Endothelial cell of umbilical vein (primary cell): ENCODE results near the gene RMDN2. TPM values are rescaled to one million over a fixed set of nuclear protein-coding genes. Genes with fewer than 3 reads are reported as not detected.

ENCODE experiments used
- BruUV-seq: library from RNA; stranded (reverse); fragments of 400-500 nt; replicated peaks from 2 replicates; lab custom pipeline; 2021; lab: Mats Ljungman, UMichigan
- CTCF ChIA-PET: fragments of 300-600, 350-600 bp; sonication (Branson Sonifier 250); formaldehyde crosslinking; loops from one replicate; lab custom pipeline; 2021; ENCODE audit warnings: antibody characterized with exemption, inconsistent platforms; lab: Charles Lee
- POLR2A ChIA-PET: fragments of 300-600, 350-600 bp; sonication (Branson Sonifier 250); formaldehyde crosslinking; loops from one replicate; lab custom pipeline; 2021; ENCODE audit warnings: antibody characterized with exemption, inconsistent platforms; lab: Charles Lee
- DNase-seq: peaks from one replicate; pipeline ENCODE4 v3.0.0-alpha.2; 2011; ENCODE audit warnings: low read depth, low spot score
- FAIRE-seq: peaks from 2 replicates; lab custom pipeline; 2011; peaks lifted over from hg19 to GRCh38; lab: Jason Lieb, UNC
- H2AFZ ChIP-seq: 2 replicates; pipeline ENCODE4 v1.6.0; 2012; ENCODE audit warnings: low read depth, low read length, control low read depth, inconsistent platforms
- H3K27ac ChIP-seq: 2 replicates; pipeline ENCODE4 v1.5.1; 2011; ENCODE audit warnings: low read depth, mild to moderate bottlenecking, control low read depth, low read length, moderate library complexity; ENCODE audit not compliant: insufficient read depth
- H3K27me3 ChIP-seq, 2 experiments: 2 replicates each; pipeline versions ENCODE4 v1.6.0 to v1.6.1; 2011; ENCODE audit warnings: low read length in 2 of 2, mixed read lengths in 1 of 2; ENCODE audit not compliant: control insufficient read depth in 2 of 2, insufficient read depth in 2 of 2
- H3K36me3 ChIP-seq, 2 experiments: 2 replicates in 1 of 2; 3 replicates in 1 of 2; pipeline ENCODE4 v1.5.1; 2011; ENCODE audit warnings: low read length in 2 of 2, mild to moderate bottlenecking in 1 of 2, moderate library complexity in 1 of 2; ENCODE audit not compliant: control insufficient read depth in 2 of 2, insufficient read depth in 2 of 2; ENCODE audit errors: extremely low read depth in 1 of 2
- H3K4me1 ChIP-seq: 3 replicates; pipeline ENCODE4 v1.5.1; 2011; ENCODE audit warnings: mild to moderate bottlenecking, low read length; ENCODE audit not compliant: control insufficient read depth, insufficient read depth; ENCODE audit errors: extremely low read depth
- H3K4me2 ChIP-seq: 2 replicates; pipeline ENCODE4 v1.6.1; 2011; ENCODE audit warnings: low read length, control low read depth, mixed read lengths; ENCODE audit not compliant: insufficient read depth
- H3K4me3 ChIP-seq, 3 experiments: fragments of 200-600 bp in 1 of 3; sonication (generic), shearing (Covaris generic) in 1 of 3; replicated peaks in 1 of 3; 2 replicates each; pipeline ENCODE4 v1.5.1; 2011 to 2016; ENCODE audit warnings: control low read depth in 3 of 3, low read length in 3 of 3, mild to moderate bottlenecking in 2 of 3, inconsistent platforms in 1 of 3, low read depth in 1 of 3, moderate library complexity in 1 of 3; ENCODE audit not compliant: insufficient read depth in 1 of 3
- H3K79me2 ChIP-seq: 2 replicates; pipeline ENCODE4 v1.6.0; 2012; ENCODE audit warnings: low read length, inconsistent platforms; ENCODE audit not compliant: control insufficient read depth, insufficient read depth
- H3K9ac ChIP-seq: replicated peaks from 2 replicates; pipeline ENCODE3; 2011; ENCODE audit warnings: low read length, control low read depth; ENCODE audit not compliant: insufficient read depth; ENCODE audit errors: extremely low read depth
- H3K9me1 ChIP-seq: replicated peaks from 3 replicates; pipeline ENCODE4 v1.6.0; 2011; ENCODE audit warnings: mild to moderate bottlenecking, low read length; ENCODE audit not compliant: control insufficient read depth, insufficient read depth; ENCODE audit errors: extremely low read depth
- H3K9me3 ChIP-seq: replicated peaks from 2 replicates; pipeline ENCODE4 v1.5.1; 2012; ENCODE audit warnings: low read length, inconsistent platforms; ENCODE audit not compliant: control insufficient read depth, insufficient read depth
- H4K20me1 ChIP-seq: replicated peaks from 2 replicates; pipeline ENCODE3; 2011; ENCODE audit warnings: mild to moderate bottlenecking, low read length; ENCODE audit not compliant: control insufficient read depth, insufficient read depth; ENCODE audit errors: extremely low read depth
- EZH2 ChIP-seq: IDR thresholded peaks from 2 replicates; pipeline ENCODE4 v1.6.1; 2012; ENCODE audit warnings: borderline replicate concordance, low read depth, mild to moderate bottlenecking, moderate library complexity, low read length, inconsistent platforms; ENCODE audit not compliant: severe bottlenecking
- FOS ChIP-seq: IDR thresholded peaks from 2 replicates; pipeline ENCODE4 v1.6.1; 2011; ENCODE audit warnings: mild to moderate bottlenecking, low read length, moderate library complexity, borderline replicate concordance; ENCODE audit not compliant: insufficient read depth
- GATA2 ChIP-seq: IDR thresholded peaks from 2 replicates; pipeline ENCODE4 v1.7.0; 2011; ENCODE audit warnings: low read depth, mild to moderate bottlenecking, moderate library complexity, mixed read lengths, low read length; ENCODE audit not compliant: insufficient read length, insufficient read depth
- JUN ChIP-seq: IDR thresholded peaks from 2 replicates; pipeline ENCODE4 v1.6.1; 2011; ENCODE audit warnings: borderline replicate concordance, low read depth; ENCODE audit not compliant: insufficient read length, insufficient read depth
- POLR2A ChIP-seq: IDR thresholded peaks from 2 replicates; pipeline ENCODE4 v1.6.1; 2012; ENCODE audit warnings: low read depth, mild to moderate bottlenecking, control low read depth, low read length
- POLR2AphosphoS5 ChIP-seq: IDR thresholded peaks from 2 replicates; pipeline ENCODE4 v1.6.1; 2012; ENCODE audit warnings: low read depth, mild to moderate bottlenecking, control low read depth, low read length, moderate library complexity; ENCODE audit not compliant: insufficient read depth
- dilution Hi-C: fragments of 300-500 bp; cut with MboI; formaldehyde crosslinking; loops from one replicate; pipeline ENCODE4 v1.15.0; 2019; ENCODE audit warnings: low sequenced_read_pairs; ENCODE audit not compliant: extremely low pct_ligation_motif_present
- intact Hi-C: fragments of 100-400 bp; cut with micrococcal nuclease; formaldehyde crosslinking; loops from one replicate; pipeline ENCODE4 v1.10.0; 2022
- polyA plus RNA-seq, 4 experiments: library from polyadenylated mRNA; depleted of rRNA in 3 of 4; stranded (reverse) in 3 of 4; unstranded in 1 of 4; fragments of >200 nt; gene quantifications; 2 replicates each; pipeline versions ENCODE4 v1.2.1 to v1.2.3, GENCODE V29; 2011 to 2012; ENCODE audit warnings: missing spikeins in 1 of 4
- total RNA-seq: library from RNA; stranded (reverse); gene quantifications from 2 replicates; pipeline ENCODE4 v1.2.3, GENCODE V29; 2021
- TF ChIP-seq, protein P1 (sequence below), 2 donors: IDR thresholded peaks; 1 replicate in 1 of 2; 2 replicates in 1 of 2; pipeline ENCODE4 v1.5.1; 2011; ENCODE audit warnings: low read length in 2 of 2, mild to moderate bottlenecking in 2 of 2, moderate library complexity in 2 of 2, control low read depth in 1 of 2, inconsistent platforms in 1 of 2, low read depth in 1 of 2; ENCODE audit not compliant: insufficient read depth in 1 of 2; ENCODE audit errors: extremely low read depth in 1 of 2
- TF ChIP-seq, protein P2 (sequence below): IDR thresholded peaks from 2 replicates; pipeline ENCODE4 v1.6.1; 2011; ENCODE audit not compliant: insufficient read depth, insufficient read length

Gene RMDN2
- total and polyA plus RNA-seq, 2 donors (not counting 3 experiments of a cell fraction or from before 2014, with no cell fraction given), result 0.97 to 2.8 TPM

DNA sequence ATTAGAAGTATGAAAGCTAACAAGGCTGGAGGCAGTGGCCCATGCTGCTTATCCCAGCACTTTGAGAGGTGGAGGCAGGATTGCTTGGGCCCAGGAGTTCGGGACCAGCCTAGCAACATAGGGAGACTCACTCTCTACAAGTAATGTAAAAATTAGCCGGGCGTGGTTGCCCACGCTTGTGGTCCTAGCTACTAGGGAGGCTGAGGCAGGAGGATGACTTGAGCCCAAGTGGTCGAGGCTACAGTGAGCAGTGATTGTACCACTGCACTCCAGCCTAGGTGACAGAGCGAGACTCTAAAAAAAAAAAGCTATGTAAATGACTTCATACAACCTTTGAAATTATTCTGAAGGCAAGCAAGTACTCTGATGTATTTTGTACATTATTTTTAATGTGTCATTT, 1.5 kb downstream of the RMDN2 start:
- peaks cover 4% of the 10 kb centered on the region for H3K4me1 ChIP-seq
- BruUV-seq, result no TSS peak
- H3K9me3 ChIP-seq, result no peaks in the 10 kb centered on the region
- ChIA-PET POLR2A (no interaction called here), CTCF (interaction anchor here (0.8 to 1.1 kb wide), 2 partner anchors 21 to 40 kb away, joined by 3 read pairs; no protein-coding TSS in a partner anchor)
- intact Hi-C loops, result no loop called here
- no peaks in the 10 kb centered on the region for H4K20me1 ChIP-seq
- no peak overlapping the region for H3K9ac ChIP-seq
- H3K27ac ChIP-seq, result no peak overlapping the region
- no peaks in the 10 kb centered on the region for H3K79me2 ChIP-seq
- TF ChIP-seq JUN (no peak), POLR2AphosphoS5 (no peak), POLR2A (no peak), EZH2 (no peak), GATA2 (no peak), FOS (no peak)
- TF ChIP-seq, protein P1, sequence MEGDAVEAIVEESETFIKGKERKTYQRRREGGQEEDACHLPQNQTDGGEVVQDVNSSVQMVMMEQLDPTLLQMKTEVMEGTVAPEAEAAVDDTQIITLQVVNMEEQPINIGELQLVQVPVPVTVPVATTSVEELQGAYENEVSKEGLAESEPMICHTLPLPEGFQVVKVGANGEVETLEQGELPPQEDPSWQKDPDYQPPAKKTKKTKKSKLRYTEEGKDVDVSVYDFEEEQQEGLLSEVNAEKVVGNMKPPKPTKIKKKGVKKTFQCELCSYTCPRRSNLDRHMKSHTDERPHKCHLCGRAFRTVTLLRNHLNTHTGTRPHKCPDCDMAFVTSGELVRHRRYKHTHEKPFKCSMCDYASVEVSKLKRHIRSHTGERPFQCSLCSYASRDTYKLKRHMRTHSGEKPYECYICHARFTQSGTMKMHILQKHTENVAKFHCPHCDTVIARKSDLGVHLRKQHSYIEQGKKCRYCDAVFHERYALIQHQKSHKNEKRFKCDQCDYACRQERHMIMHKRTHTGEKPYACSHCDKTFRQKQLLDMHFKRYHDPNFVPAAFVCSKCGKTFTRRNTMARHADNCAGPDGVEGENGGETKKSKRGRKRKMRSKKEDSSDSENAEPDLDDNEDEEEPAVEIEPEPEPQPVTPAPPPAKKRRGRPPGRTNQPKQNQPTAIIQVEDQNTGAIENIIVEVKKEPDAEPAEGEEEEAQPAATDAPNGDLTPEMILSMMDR (IDR thresholded peaks at IDR 0.05; ENCODE audit: extremely low read depth in 1 of 2, insufficient read depth in 1 of 2, low read depth in 1 of 2, low read length in 2 of 2), result no peak
- TF ChIP-seq, protein P2, sequence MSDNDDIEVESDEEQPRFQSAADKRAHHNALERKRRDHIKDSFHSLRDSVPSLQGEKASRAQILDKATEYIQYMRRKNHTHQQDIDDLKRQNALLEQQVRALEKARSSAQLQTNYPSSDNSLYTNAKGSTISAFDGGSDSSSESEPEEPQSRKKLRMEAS, result no peak
- H3K4me3 ChIP-seq, result no peak overlapping the region
- peaks cover 5 to 8% of the 10 kb centered on the region in 2 experiments for H3K27me3 ChIP-seq
- FAIRE-seq (no peak), DNase-seq (no peak)
- H2AFZ ChIP-seq, result no peak overlapping the region
- no peaks in the 10 kb centered on the region for H3K36me3 ChIP-seq
- no peaks in the 10 kb centered on the region for H3K9me1 ChIP-seq
- H3K4me2 ChIP-seq, result no peak overlapping the region
- dilution Hi-C loops, result no loop called here
